ENCODE measurements around the gene TCEA2.

GRCh38 chr20:64044484-64045247 is 18.3 kb upstream of the TCEA2 start:
- TF ChIP-seq EZH2 (IDR thresholded peaks at IDR 0.05) (no peak), CTCF (IDR thresholded peaks at IDR 0.05) (no peak), EZH2phosphoT487 (IDR thresholded peaks at IDR 0.05) (no peak)

All from neural progenitor cell (in vitro differentiated cells).